ENCODE data around the gene SLC24A3. TPM values are rescaled to one million over a fixed set of nuclear protein-coding genes. Genes with fewer than 3 reads are reported as not detected.

The SLC24A3 gene
- polyA plus RNA-seq, 1 donor (not counting 4 experiments of a cell fraction or from before 2014, with no cell fraction given), result 0.17 TPM

GRCh38 chr20:19272976-19273654, 60.7 kb downstream of the SLC24A3 start:
- no peaks in the 10 kb centered on the region for H3K27me3 ChIP-seq (ENCODE audit: control insufficient read depth, extremely low read depth, insufficient read depth, low read length)
- TF ChIP-seq, protein P1, sequence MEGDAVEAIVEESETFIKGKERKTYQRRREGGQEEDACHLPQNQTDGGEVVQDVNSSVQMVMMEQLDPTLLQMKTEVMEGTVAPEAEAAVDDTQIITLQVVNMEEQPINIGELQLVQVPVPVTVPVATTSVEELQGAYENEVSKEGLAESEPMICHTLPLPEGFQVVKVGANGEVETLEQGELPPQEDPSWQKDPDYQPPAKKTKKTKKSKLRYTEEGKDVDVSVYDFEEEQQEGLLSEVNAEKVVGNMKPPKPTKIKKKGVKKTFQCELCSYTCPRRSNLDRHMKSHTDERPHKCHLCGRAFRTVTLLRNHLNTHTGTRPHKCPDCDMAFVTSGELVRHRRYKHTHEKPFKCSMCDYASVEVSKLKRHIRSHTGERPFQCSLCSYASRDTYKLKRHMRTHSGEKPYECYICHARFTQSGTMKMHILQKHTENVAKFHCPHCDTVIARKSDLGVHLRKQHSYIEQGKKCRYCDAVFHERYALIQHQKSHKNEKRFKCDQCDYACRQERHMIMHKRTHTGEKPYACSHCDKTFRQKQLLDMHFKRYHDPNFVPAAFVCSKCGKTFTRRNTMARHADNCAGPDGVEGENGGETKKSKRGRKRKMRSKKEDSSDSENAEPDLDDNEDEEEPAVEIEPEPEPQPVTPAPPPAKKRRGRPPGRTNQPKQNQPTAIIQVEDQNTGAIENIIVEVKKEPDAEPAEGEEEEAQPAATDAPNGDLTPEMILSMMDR (optimal IDR thresholded peaks at IDR 0.05 in 1 of 3, IDR thresholded peaks at IDR 0.05 in 1 of 3, conservative IDR thresholded peaks at IDR 0.05 in 1 of 3; ENCODE audit: extremely low read depth in 1 of 3, insufficient read depth in 2 of 3, low read length in 3 of 3), result no peak
- no peak for TF ChIP-seq EZH2 (IDR thresholded peaks at IDR 0.05; ENCODE audit: low read length)
- no peaks in the 10 kb centered on the region for H3K4me1 ChIP-seq (ENCODE audit: control insufficient read depth, extremely low read depth, insufficient read depth, low read length)
- no peak overlapping the region for H2AFZ ChIP-seq (ENCODE audit: control insufficient read depth, low read length)
- no peak overlapping the region for H3K4me3 ChIP-seq (ENCODE audit: control insufficient read depth in 2 of 3, extremely low read depth in 1 of 3, insufficient read depth in 2 of 3, low read depth in 1 of 3, low read length in 3 of 3)
- no peak overlapping the region for H3K9ac ChIP-seq (ENCODE audit: control insufficient read depth, extremely low read depth, insufficient read depth, low read length)
- no peaks in the 10 kb centered on the region for H3K9me1 ChIP-seq (ENCODE audit: control insufficient read depth, extremely low read depth, insufficient read depth, low read length)
- DNase-seq (ENCODE audit: low read depth, low spot score), result no peak
- no peaks in the 10 kb centered on the region for H3K36me3 ChIP-seq (ENCODE audit: control insufficient read depth in 2 of 2, extremely low read depth in 1 of 2, insufficient read depth in 2 of 2, low read length in 2 of 2)
- no peaks in the 10 kb centered on the region for H3K9me3 ChIP-seq (ENCODE audit: control insufficient read depth, low read depth, low read length)
- FAIRE-seq, result no peak
- H4K20me1 ChIP-seq (ENCODE audit: control insufficient read depth, extremely low read depth, insufficient read depth, low read length), result no peaks in the 10 kb centered on the region
- dilution Hi-C loops (cut with MboI; ENCODE audit: extremely low pct_ligation_motif_present, low sequenced_read_pairs), result no loop called here
- no peaks in the 10 kb centered on the region for H3K79me2 ChIP-seq (ENCODE audit: control insufficient read depth, insufficient read depth, low read length)
- no peak overlapping the region for H3K4me2 ChIP-seq (ENCODE audit: control insufficient read depth, extremely low read depth, insufficient read depth, low read depth, low read length)
- H3K27ac ChIP-seq (ENCODE audit: control insufficient read depth, insufficient read depth, low read length), result no peak overlapping the region

DNA sequence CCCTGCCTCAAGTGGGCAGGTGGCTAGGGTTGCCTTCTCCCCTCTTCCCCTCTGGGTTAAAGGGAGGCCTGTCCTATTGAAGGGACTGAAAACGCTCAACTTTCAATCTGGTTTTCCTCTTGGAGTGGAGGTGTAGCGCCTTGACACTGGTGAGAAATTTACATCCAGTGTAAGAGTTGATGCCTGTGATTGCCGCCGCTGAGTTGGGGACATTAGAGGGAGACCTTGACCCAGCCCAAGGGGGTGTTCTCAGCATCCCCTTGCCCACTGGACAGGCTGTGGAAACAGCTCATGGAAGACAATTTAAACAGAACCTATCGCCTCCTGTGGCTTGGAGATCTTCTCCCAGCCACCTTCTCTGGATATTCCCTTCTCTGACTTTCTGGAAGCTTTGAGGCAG, 61.6 kb downstream of the SLC24A3 start:
- no peaks in the 10 kb centered on the region for H3K4me1 ChIP-seq (ENCODE audit: control insufficient read depth, extremely low read depth, insufficient read depth, low read length)
- dilution Hi-C loops (cut with MboI; ENCODE audit: extremely low pct_ligation_motif_present, low sequenced_read_pairs), result no loop called here
- H3K27ac ChIP-seq (ENCODE audit: control insufficient read depth, insufficient read depth, low read length), result no peak overlapping the region
- no peak overlapping the region for H3K9ac ChIP-seq (ENCODE audit: control insufficient read depth, extremely low read depth, insufficient read depth, low read length)
- no peak overlapping the region for H2AFZ ChIP-seq (ENCODE audit: control insufficient read depth, low read length)
- no peak for FAIRE-seq
- no peaks in the 10 kb centered on the region for H3K79me2 ChIP-seq (ENCODE audit: control insufficient read depth, insufficient read depth, low read length)
- no peaks in the 10 kb centered on the region for H4K20me1 ChIP-seq (ENCODE audit: control insufficient read depth, extremely low read depth, insufficient read depth, low read length)
- no peaks in the 10 kb centered on the region for H3K27me3 ChIP-seq (ENCODE audit: control insufficient read depth, extremely low read depth, insufficient read depth, low read length)
- H3K4me3 ChIP-seq (ENCODE audit: control insufficient read depth in 2 of 3, extremely low read depth in 1 of 3, insufficient read depth in 2 of 3, low read depth in 1 of 3, low read length in 3 of 3), result no peak overlapping the region
- H3K9me3 ChIP-seq (ENCODE audit: control insufficient read depth, low read depth, low read length), result no peaks in the 10 kb centered on the region
- no peaks in the 10 kb centered on the region for H3K9me1 ChIP-seq (ENCODE audit: control insufficient read depth, extremely low read depth, insufficient read depth, low read length)
- DNase-seq (ENCODE audit: low read depth, low spot score), result no peak
- no peaks in the 10 kb centered on the region for H3K36me3 ChIP-seq (ENCODE audit: control insufficient read depth in 2 of 2, extremely low read depth in 1 of 2, insufficient read depth in 2 of 2, low read length in 2 of 2)
- TF ChIP-seq, protein P1 (optimal IDR thresholded peaks at IDR 0.05 in 1 of 3, IDR thresholded peaks at IDR 0.05 in 1 of 3, conservative IDR thresholded peaks at IDR 0.05 in 1 of 3; ENCODE audit: extremely low read depth in 1 of 3, insufficient read depth in 2 of 3, low read length in 3 of 3), result no peak
- TF ChIP-seq EZH2 (IDR thresholded peaks at IDR 0.05; ENCODE audit: low read length), result no peak
- H3K4me2 ChIP-seq (ENCODE audit: control insufficient read depth, extremely low read depth, insufficient read depth, low read depth, low read length), result no peak overlapping the region
